IPS-18a (cell line): ENCODE results near the gene HMCN1.
"Not testable (repeated sequence)": the region's sequence is repeated elsewhere in the genome, so short reads cannot be mapped to it uniquely, and the experiment has no call there.

Experiments
- H3K27ac ChIP-seq: one replicate; pipeline ENCODE4 v1.5.1; 2013; ENCODE audit warnings: low read length
- H3K27me3 ChIP-seq: one replicate; pipeline ENCODE4 v1.6.1; 2013; ENCODE audit warnings: mild to moderate bottlenecking, low read length; ENCODE audit not compliant: control insufficient read depth, insufficient read depth
- H3K36me3 ChIP-seq: one replicate; pipeline ENCODE4 v1.6.1; 2013; ENCODE audit warnings: low read depth, low read length; ENCODE audit not compliant: control insufficient read depth
- H3K4me1 ChIP-seq: one replicate; pipeline ENCODE4 v1.6.1; 2013; ENCODE audit warnings: low read depth, low read length; ENCODE audit not compliant: control insufficient read depth
- H3K4me3 ChIP-seq: one replicate; pipeline ENCODE4 v1.5.1; 2013; ENCODE audit warnings: low read length
- H3K9ac ChIP-seq: one replicate; pipeline ENCODE4 v1.6.1; 2013; ENCODE audit warnings: mild to moderate bottlenecking, low read length, moderate library complexity
- H3K9me3 ChIP-seq: one replicate; pipeline ENCODE4 v1.6.1; 2013; ENCODE audit warnings: low read depth, low read length; ENCODE audit not compliant: control insufficient read depth

Gene HMCN1

GRCh38 chr1:186194107-186194756 is 460.0 kb downstream of the HMCN1 start:
- H3K27ac ChIP-seq: no peak overlapping the region
- H3K9ac ChIP-seq: no peak overlapping the region
- H3K27me3 ChIP-seq: no peaks in the 10 kb centered on the region
- no peak overlapping the region for H3K4me3 ChIP-seq
- no peaks in the 10 kb centered on the region for H3K4me1 ChIP-seq
- no peaks in the 10 kb centered on the region for H3K36me3 ChIP-seq
- no peaks in the 10 kb centered on the region for H3K9me3 ChIP-seq

- Histone ChIP-seq H3K4me3 (no peak overlapping the region), H3K9ac (no peak overlapping the region), H3K36me3 (no peaks in the 10 kb centered on the region), H3K9me3 (no peaks in the 10 kb centered on the region), H3K27ac (no peak overlapping the region), H3K27me3 (no peaks in the 10 kb centered on the region), H3K4me1 (no peaks in the 10 kb centered on the region)
Measured at GRCh38 chr1:186195377-186195931, 461.3 kb downstream of the HMCN1 start.

- Histone ChIP-seq H3K9me3 (no peaks in the 10 kb centered on the region), H3K27me3 (no peaks in the 10 kb centered on the region), H3K4me3 (no peak overlapping the region), H3K9ac (no peak overlapping the region), H3K4me1 (peaks cover 15% of the 10 kb centered on the region), H3K27ac (no peak overlapping the region), H3K36me3 (no peaks in the 10 kb centered on the region)
Measured at GRCh38 chr1:186202271-186202764, 468.1 kb downstream of the HMCN1 start.

GRCh38 chr1:186202776-186203175 is 468.6 kb downstream of the HMCN1 start:
- H3K27ac ChIP-seq: no peak overlapping the region
- H3K9ac ChIP-seq: no peak overlapping the region
- peaks cover 15% of the 10 kb centered on the region for H3K4me1 ChIP-seq
- no peaks in the 10 kb centered on the region for H3K27me3 ChIP-seq
- no peaks in the 10 kb centered on the region for H3K9me3 ChIP-seq
- H3K36me3 ChIP-seq: no peaks in the 10 kb centered on the region
- H3K4me3 ChIP-seq: no peak overlapping the region

- H3K9me3 ChIP-seq: no peaks in the 10 kb centered on the region
- H3K4me1 ChIP-seq: peaks cover 15% of the 10 kb centered on the region
- H3K27me3 ChIP-seq: no peaks in the 10 kb centered on the region
- H3K27ac ChIP-seq: no peak overlapping the region
- H3K4me3 ChIP-seq: peak overlapping the region; percentile 19
- no peaks in the 10 kb centered on the region for H3K36me3 ChIP-seq
- H3K9ac ChIP-seq: no peak overlapping the region
Measured at GRCh38 chr1:186206048-186206570, 471.9 kb downstream of the HMCN1 start.

GRCh38 chr1:186207391-186208085 is 473.3 kb downstream of the HMCN1 start:
- H3K36me3 ChIP-seq: no peaks in the 10 kb centered on the region
- peaks cover 18% of the 10 kb centered on the region for H3K4me1 ChIP-seq
- H3K4me3 ChIP-seq: no peak overlapping the region
- no peak overlapping the region for H3K9ac ChIP-seq
- no peaks in the 10 kb centered on the region for H3K9me3 ChIP-seq
- no peaks in the 10 kb centered on the region for H3K27me3 ChIP-seq
- H3K27ac ChIP-seq: no peak overlapping the region

GRCh38 chr1:186208405-186209129 is 474.4 kb downstream of the HMCN1 start:
- no peak overlapping the region for H3K9ac ChIP-seq
- no peaks in the 10 kb centered on the region for H3K36me3 ChIP-seq
- H3K4me3 ChIP-seq: no peak overlapping the region
- no peaks in the 10 kb centered on the region for H3K27me3 ChIP-seq
- peaks cover 18% of the 10 kb centered on the region for H3K4me1 ChIP-seq
- H3K27ac ChIP-seq: no peak overlapping the region
- no peaks in the 10 kb centered on the region for H3K9me3 ChIP-seq

GRCh38 chr1:186210258-186210657 is 476.1 kb downstream of the HMCN1 start:
- H3K36me3 ChIP-seq: no peaks in the 10 kb centered on the region
- H3K4me1 ChIP-seq: peaks cover 18% of the 10 kb centered on the region
- H3K27ac ChIP-seq: no peak overlapping the region
- no peak overlapping the region for H3K4me3 ChIP-seq
- H3K27me3 ChIP-seq: no peaks in the 10 kb centered on the region
- H3K9me3 ChIP-seq: no peaks in the 10 kb centered on the region
- no peak overlapping the region for H3K9ac ChIP-seq

- H3K27ac ChIP-seq, H3K36me3 ChIP-seq, H3K4me3 ChIP-seq, H3K9me3 ChIP-seq, H3K4me1 ChIP-seq, H3K9ac ChIP-seq, H3K27me3 ChIP-seq: not testable (repeated sequence)
Measured at GRCh38 chr1:186211583-186211982, 477.4 kb downstream of the HMCN1 start.

GRCh38 chr1:186212568-186213224 is 478.5 kb downstream of the HMCN1 start:
- Histone ChIP-seq H3K4me3 (no peak overlapping the region), H3K27me3 (no peaks in the 10 kb centered on the region), H3K36me3 (no peaks in the 10 kb centered on the region), H3K27ac (no peak overlapping the region), H3K4me1 (peaks cover 3% of the 10 kb centered on the region), H3K9me3 (no peaks in the 10 kb centered on the region), H3K9ac (no peak overlapping the region)

GRCh38 chr1:186213225-186213607 is 479.0 kb downstream of the HMCN1 start:
- Histone ChIP-seq H3K36me3 (no peaks in the 10 kb centered on the region), H3K9ac (no peak overlapping the region), H3K27ac (no peak overlapping the region), H3K4me3 (no peak overlapping the region), H3K27me3 (no peaks in the 10 kb centered on the region), H3K4me1 (peaks cover 3% of the 10 kb centered on the region), H3K9me3 (no peaks in the 10 kb centered on the region)
